ENCODE data around the gene CUEDC1.

DNA sequence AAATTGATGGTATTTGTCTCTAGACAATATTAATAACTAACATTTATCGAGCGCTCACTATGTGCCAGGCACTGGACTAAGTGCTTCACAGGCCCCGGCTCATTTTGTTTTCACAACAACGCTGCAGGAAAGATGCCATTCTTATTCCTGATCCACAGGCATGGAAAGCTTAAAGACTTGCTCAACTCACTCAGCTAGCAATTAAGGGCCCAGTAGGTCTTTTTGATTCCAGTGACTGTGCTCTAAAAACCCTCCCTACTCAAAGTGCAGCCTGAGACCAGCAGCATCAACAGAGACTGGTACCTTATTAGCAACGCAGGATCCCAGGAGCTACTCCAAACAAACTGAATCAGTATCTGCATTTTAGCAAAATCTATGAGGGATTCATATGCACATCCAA is 35.3 kb downstream of the CUEDC1 start:
- TF ChIP-seq CTCF (IDR thresholded peaks at IDR 0.05; ENCODE audit: low read length) (no peak), EZH2 (optimal IDR thresholded peaks at IDR 0.05; ENCODE audit: low read depth, low read length) (no peak)

All from MM.1S (cell line).